GM18511 (cell line): Measurements from ENCODE around the gene CCDC177.
"Not testable (repeated sequence)": the region's sequence is repeated elsewhere in the genome, so short reads cannot be mapped to it uniquely, and the experiment has no call there.

ENCODE experiments used
- ATAC-seq: cut with Tn5 transposase; IDR thresholded peaks from one replicate; pipeline ENCODE4 v1.9.1; 2021; ENCODE audit warnings: mild to moderate bottlenecking, moderate library complexity; ENCODE audit not compliant: unreplicated experiment

Gene CCDC177

GRCh38 chr14:69600304-69600891 lies 25.7 kb upstream of the CCDC177 start:
- ATAC-seq: no peak

- not testable (repeated sequence) for ATAC-seq
Observed at GRCh38 chr14:69599431-69599830, 24.8 kb upstream of the CCDC177 start.

DNA sequence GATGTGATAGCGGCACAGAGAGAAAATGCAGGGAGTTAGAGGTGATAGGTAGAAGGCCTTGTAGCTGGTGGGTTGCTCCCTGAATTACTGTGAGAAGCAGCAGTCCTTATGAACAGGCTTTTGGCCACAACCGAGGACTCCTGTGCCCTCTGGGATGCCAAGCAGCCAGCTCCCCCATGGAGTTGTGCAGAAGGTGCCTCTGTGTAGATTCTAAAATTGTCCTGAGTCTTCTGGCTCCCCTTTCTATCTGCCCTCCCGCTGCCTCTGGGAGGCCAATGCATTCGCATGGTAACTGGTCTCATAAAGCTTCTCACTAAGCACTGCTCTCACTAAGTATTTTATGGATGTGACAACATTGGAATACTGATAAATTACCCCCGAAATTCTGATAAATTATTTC lies 20.7 kb upstream of the CCDC177 start:
- no peak for ATAC-seq

DNA sequence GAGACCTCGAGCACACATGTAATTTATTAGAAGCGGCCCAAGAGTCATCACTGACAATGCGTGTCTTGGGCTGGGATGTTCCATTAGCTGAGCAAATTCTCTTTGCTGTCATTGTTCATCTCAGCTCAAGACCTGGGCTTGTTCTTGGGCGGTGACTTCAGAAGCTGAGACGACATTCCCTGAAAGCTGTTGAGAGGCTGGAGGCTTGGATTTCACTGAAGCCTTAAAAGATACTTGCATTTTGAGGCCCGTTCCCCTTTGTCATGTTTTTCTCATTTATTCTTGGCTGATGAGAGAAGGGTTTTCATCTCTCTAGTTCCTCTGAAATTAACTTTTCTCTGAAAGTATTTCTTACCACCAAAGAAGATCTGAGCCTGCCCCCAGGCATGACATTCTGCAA lies 20.2 kb upstream of the CCDC177 start:
- ATAC-seq: no peak

GRCh38 chr14:69593018-69593677 lies 18.5 kb upstream of the CCDC177 start:
- ATAC-seq: no peak

DNA sequence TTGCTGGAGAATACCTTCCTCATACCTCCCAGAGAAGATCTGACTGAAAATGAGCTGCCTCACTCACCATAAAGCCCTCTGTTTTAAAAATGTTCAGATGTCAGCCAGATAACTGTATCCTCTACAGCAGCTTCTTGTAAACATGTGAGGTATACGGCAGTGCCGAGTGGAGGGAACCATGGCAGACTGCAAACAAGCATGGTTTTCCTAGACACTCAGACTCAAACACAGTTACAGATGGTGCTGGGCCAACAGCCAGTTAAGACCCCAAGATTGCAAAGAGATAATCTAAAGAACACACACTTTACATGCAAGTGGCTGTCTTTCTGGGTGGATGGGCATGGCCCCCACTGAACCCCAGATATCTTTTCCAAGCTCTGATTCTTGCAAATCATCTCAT lies 16.6 kb upstream of the CCDC177 start:
- ATAC-seq: no peak

DNA sequence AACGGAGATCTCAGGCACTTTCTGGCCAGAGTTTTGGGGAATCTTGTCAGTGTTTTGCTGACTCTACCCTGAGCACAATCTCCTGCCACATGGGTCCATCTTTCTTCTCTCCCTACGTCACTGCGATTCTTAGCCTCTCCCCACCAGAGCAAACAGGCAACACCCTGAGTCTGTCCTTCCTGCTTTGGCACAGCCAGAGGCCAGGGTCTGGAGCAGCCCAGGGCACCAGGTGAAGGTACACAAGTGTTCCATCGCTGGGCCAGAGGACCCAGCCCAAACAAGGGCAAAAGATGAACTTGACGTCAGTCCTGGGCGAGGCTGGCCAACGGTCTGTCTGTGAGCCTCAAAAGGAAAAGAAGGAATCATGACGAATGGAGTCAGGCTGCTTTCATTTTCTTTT lies 12.7 kb upstream of the CCDC177 start:
- ATAC-seq: no peak

DNA sequence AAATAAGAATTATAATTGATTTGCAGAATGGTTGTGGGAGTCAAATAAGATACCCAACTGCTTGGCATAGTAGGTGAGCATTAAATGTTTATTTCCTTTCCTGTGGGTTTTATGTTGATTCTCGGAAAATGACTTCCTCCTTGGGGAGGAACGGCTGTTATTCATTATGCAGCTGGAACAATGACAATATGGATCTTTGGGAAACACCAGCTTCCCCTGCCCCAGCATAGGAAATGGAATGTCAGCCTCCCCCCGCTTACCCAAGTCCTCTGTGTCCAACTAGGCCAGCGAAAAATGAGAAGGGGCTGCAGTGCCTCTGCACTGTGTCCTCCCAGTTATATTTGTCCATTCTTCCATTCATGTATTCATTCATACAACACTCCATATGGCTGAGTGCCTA lies 11.7 kb upstream of the CCDC177 start:
- ATAC-seq: no peak

GRCh38 chr14:69584389-69584788 lies 9.7 kb upstream of the CCDC177 start:
- ATAC-seq: no peak

GRCh38 chr14:69582829-69583228 lies 8.2 kb upstream of the CCDC177 start:
- no peak for ATAC-seq

GRCh38 chr14:69582212-69582611 lies 7.5 kb upstream of the CCDC177 start:
- no peak for ATAC-seq

GRCh38 chr14:69581316-69581935 lies 6.8 kb upstream of the CCDC177 start:
- no peak for ATAC-seq

- ATAC-seq: no peak
Observed at GRCh38 chr14:69580009-69580577, 5.4 kb upstream of the CCDC177 start.

DNA sequence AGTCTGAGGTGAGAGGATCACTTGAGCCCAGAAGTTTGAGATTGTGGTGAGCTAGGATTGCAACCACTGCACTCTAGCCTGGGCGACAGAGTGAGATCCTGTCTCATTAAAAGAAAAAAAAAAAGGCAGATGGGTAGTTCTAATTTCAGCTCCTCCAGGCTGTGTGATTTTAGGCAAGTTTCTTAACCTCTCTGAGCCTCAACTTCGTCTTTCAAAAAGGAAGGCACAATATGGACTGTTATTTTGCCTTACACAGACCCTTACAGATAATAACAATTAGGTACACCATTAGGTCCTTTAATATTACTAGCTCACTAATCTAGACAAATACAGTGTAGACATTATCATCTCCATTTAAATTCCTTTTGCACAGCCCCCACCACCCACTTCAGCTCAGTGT lies 4.8 kb upstream of the CCDC177 start:
- no peak for ATAC-seq

DNA sequence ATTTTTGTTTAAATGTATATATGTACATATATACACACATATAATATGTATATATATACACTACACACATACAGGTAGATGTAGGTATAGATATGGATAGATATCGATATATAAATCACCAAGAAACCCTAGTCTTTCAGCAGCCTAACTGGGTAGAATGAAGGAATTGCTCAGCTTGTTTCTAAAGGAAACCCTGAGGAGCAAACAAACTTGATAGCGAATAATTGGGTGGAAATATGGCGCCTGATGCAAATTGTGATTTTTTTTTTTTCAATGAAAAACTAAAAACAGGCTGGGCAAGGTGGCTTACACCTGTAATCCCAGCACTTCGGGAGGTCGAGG lies 254 bp upstream of the CCDC177 start:
- ATAC-seq: no peak

GRCh38 chr14:69573831-69574262 lies 824 bp downstream of the CCDC177 start:
- ATAC-seq: no peak

DNA sequence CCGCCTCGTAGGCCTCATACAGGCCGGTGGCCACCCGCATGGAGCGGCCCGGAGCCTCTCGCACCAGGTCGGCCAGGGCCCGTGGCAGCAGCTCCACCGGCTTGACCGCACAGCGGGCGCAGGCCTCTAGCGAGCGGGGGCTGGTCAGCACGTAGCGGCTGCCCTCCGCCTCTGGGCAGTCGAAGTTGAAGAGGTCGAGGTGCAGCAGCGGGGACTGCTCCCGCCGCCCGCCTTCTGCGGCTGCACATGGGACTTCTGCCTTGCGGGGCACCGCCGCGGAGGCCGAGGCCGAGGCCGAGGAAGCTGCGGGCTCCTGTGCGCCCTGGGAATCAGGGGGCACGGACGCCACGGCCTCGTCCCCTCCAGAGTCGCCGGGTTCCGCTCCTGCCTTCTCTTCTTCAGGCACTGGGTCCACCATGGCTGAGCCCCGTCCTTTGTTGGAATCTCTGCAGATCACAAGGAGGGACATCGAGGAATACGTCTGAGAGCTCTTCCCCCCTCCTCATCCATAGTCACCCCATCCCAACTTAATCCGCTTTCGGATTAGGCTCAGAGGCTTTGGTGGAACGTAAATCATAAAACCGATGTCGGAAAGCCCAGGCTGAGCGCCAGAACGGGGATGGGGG lies 1.4 kb downstream of the CCDC177 start:
- ATAC-seq: no peak

- no peak for ATAC-seq
Observed at GRCh38 chr14:69572841-69573135, 1.9 kb downstream of the CCDC177 start.

- ATAC-seq: no peak
Observed at GRCh38 chr14:69572030-69572840, 2.4 kb downstream of the CCDC177 start.

DNA sequence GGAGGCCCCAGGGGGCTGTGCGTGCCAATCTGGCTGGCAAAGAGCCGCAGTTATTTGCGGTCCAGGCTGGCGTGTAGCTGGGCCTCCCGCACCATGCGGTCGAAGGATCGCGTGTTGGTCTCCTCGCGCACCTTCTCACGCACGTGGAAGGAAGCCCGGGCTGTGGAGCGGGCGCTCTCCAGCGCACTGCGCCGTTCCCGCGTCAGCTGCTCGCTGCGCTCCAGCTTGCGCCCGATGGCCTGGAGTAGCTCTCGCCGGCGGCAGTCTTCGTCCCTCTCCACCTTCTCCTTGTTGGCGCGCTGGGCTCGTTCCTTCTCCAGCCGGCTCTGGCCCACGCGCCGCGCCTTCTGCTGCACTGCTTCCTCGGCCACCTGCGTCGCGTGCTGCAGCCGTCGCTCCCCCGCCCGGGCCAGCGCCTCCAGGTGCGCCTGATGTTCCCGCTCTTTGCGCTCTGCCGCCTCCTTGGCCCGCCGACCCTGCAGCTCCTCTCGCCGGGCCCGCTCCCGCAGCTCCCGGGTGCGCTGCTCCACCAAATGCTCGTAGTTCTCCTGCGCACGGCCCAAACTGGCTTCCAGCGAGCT lies 3.1 kb downstream of the CCDC177 start:
- no peak for ATAC-seq

DNA sequence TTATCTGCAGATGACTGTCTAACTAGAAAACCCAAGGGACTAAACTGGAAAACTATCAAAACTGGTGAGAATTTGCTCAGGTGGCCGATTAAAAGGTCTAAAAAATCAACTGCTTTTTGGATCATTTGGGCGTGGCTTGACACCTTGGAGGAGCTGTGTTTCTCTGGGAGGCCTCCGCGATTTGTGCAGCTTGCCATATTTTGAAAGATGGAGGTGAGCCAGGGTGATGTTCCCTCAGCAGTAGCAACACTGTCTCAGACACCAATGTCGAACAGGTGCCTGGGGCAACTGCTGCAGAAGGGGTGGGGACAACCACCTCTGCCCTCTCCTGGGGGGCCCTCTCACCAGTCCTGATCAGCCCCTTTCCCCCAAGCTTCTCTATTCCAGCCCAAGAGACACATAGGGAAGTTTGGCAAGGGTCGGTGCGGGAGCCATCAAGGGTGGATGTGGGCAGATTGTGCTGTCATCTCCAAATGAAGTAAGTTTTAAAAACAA lies 3.8 kb downstream of the CCDC177 start:
- ATAC-seq: no peak
